GM21360 (cell line): ENCODE results near the gene PIM3.

Experiments
- ATAC-seq: cut with Tn5 transposase; IDR thresholded peaks from one replicate; pipeline ENCODE4 v1.9.1; 2021; ENCODE audit warnings: mild to moderate bottlenecking, moderate library complexity; ENCODE audit not compliant: unreplicated experiment

PIM3 gene

GRCh38 chr22:49999946-50000586 is 39.5 kb downstream of the PIM3 start:
- ATAC-seq, result no peak

GRCh38 chr22:50000587-50001387 is 40.2 kb downstream of the PIM3 start:
- ATAC-seq, result no peak

GRCh38 chr22:50001388-50002231 is 41.0 kb downstream of the PIM3 start:
- no peak for ATAC-seq

- ATAC-seq, result no peak
Measured at GRCh38 chr22:50002791-50003190, 42.2 kb downstream of the PIM3 start.

GRCh38 chr22:50004918-50005317 is 44.3 kb downstream of the PIM3 start:
- ATAC-seq, result no peak

- ATAC-seq, result no peak
Measured at GRCh38 chr22:50007057-50007511, 46.5 kb downstream of the PIM3 start.

- ATAC-seq, result no peak
Measured at GRCh38 chr22:50008151-50009040, 47.8 kb downstream of the PIM3 start.

GRCh38 chr22:50009251-50009650 is 48.7 kb downstream of the PIM3 start:
- no peak for ATAC-seq

- no peak for ATAC-seq
Measured at GRCh38 chr22:50009765-50010675, 49.4 kb downstream of the PIM3 start.

GRCh38 chr22:50010676-50011446 is 50.3 kb downstream of the PIM3 start:
- no peak for ATAC-seq

GRCh38 chr22:50011447-50012210 is 51.1 kb downstream of the PIM3 start:
- ATAC-seq, result no peak

GRCh38 chr22:50012211-50013181 is 51.9 kb downstream of the PIM3 start, which contains the start of gene IL17REL:
Gene IL17REL, minus strand, starts transcription at chr22:50012765. Its CDS starts 119 bp downstream, at chr22:50012646.
- ATAC-seq, result no peak
